HEK293 (cell line): ENCODE results near the gene VASN.
A peak's percentile ranks its signal among the peaks of the same experiment; 100 is the strongest.

Experiments
- GLIS1 ChIP-seq: fragments of 450-650 bp; formaldehyde crosslinking; IDR thresholded peaks from 2 replicates; pipeline ENCODE4 v1.5.1; 2016; ENCODE audit warnings: missing biosample characterization, missing genetic modification characterization
- KLF1 ChIP-seq: fragments of 450-650 bp; formaldehyde crosslinking; IDR thresholded peaks from 2 replicates; pipeline ENCODE4 v1.5.1; 2016; ENCODE audit warnings: missing biosample characterization, missing genetic modification characterization
- KLF8 ChIP-seq: fragments of 450-650 bp; formaldehyde crosslinking; IDR thresholded peaks from 2 replicates; pipeline ENCODE4 v1.5.1; 2016; ENCODE audit warnings: missing biosample characterization, missing genetic modification characterization
- KLF9 ChIP-seq: fragments of 450-650 bp; formaldehyde crosslinking; IDR thresholded peaks from 2 replicates; pipeline ENCODE4 v1.5.1; 2016; ENCODE audit warnings: missing biosample characterization, missing genetic modification characterization, low read depth
- SCRT2 ChIP-seq: fragments of 450-650 bp; formaldehyde crosslinking; IDR thresholded peaks from 2 replicates; pipeline ENCODE4 v1.5.1; 2016; ENCODE audit warnings: missing biosample characterization, missing genetic modification characterization
- SP2 ChIP-seq: fragments of 450-650 bp; formaldehyde crosslinking; IDR thresholded peaks from 2 replicates; pipeline ENCODE4 v1.5.1; 2016; ENCODE audit warnings: missing biosample characterization, missing genetic modification characterization
- TRIM28 ChIP-seq: IDR thresholded peaks from 2 replicates; pipeline ENCODE4 v1.6.1; 2011; ENCODE audit warnings: low read length, control low read depth, borderline replicate concordance
- ZBTB17 ChIP-seq: fragments of 450-650 bp; formaldehyde crosslinking; IDR thresholded peaks from 2 replicates; pipeline ENCODE4 v1.5.1; 2016; ENCODE audit warnings: missing biosample characterization, missing genetic modification characterization
- ZBTB21 ChIP-seq: fragments of 450-650 bp; formaldehyde crosslinking; IDR thresholded peaks from 2 replicates; pipeline ENCODE4 v1.5.1; 2017; ENCODE audit warnings: missing biosample characterization, missing genetic modification characterization
- ZBTB7A ChIP-seq: fragments of 450-650 bp; formaldehyde crosslinking; IDR thresholded peaks from 2 replicates; pipeline ENCODE4 v1.5.1; 2016; ENCODE audit warnings: low read depth, missing biosample characterization, missing genetic modification characterization
- ZNF132 ChIP-seq: fragments of 450-650 bp; formaldehyde crosslinking; IDR thresholded peaks from 2 replicates; pipeline ENCODE4 v1.5.1; 2017; ENCODE audit warnings: missing biosample characterization, missing genetic modification characterization, borderline replicate concordance
- ZNF2 ChIP-seq: fragments of 450-650 bp; formaldehyde crosslinking; IDR thresholded peaks from 2 replicates; pipeline ENCODE4 v1.5.1; 2016; ENCODE audit warnings: missing biosample characterization, missing genetic modification characterization
- ZNF202 ChIP-seq: fragments of 450-650 bp; formaldehyde crosslinking; IDR thresholded peaks from 2 replicates; pipeline ENCODE4 v1.5.1; 2016; ENCODE audit warnings: missing biosample characterization, missing genetic modification characterization, borderline replicate concordance
- ZNF211 ChIP-seq: fragments of 450-650 bp; formaldehyde crosslinking; IDR thresholded peaks from 2 replicates; pipeline ENCODE4 v1.5.1; 2016; ENCODE audit warnings: low read depth, missing biosample characterization, missing genetic modification characterization
- ZNF248 ChIP-seq: fragments of 450-650 bp; formaldehyde crosslinking; IDR thresholded peaks from 2 replicates; pipeline ENCODE4 v1.5.1; 2017; ENCODE audit warnings: missing biosample characterization, missing genetic modification characterization
- ZNF266 ChIP-seq: fragments of 450-650 bp; formaldehyde crosslinking; IDR thresholded peaks from 2 replicates; pipeline ENCODE4 v1.5.1; 2016; ENCODE audit warnings: missing biosample characterization, missing genetic modification characterization, low read depth
- ZNF544 ChIP-seq: fragments of 450-650 bp; formaldehyde crosslinking; IDR thresholded peaks from 2 replicates; pipeline ENCODE4 v1.5.0; 2017; ENCODE audit warnings: missing biosample characterization, missing genetic modification characterization
- ZNF600 ChIP-seq: fragments of 450-650 bp; formaldehyde crosslinking; IDR thresholded peaks from 2 replicates; pipeline ENCODE4 v1.5.1; 2016; ENCODE audit warnings: missing biosample characterization, missing genetic modification characterization
- ZNF623 ChIP-seq: fragments of 450-650 bp; formaldehyde crosslinking; IDR thresholded peaks from 2 replicates; pipeline ENCODE4 v1.5.1; 2016; ENCODE audit warnings: missing biosample characterization, missing genetic modification characterization
- ZNF670 ChIP-seq: fragments of 450-650 bp; formaldehyde crosslinking; IDR thresholded peaks from 2 replicates; pipeline ENCODE4 v1.5.1; 2016; ENCODE audit warnings: missing biosample characterization, missing genetic modification characterization, low read depth
- ZNF776 ChIP-seq: fragments of 450-650 bp; formaldehyde crosslinking; IDR thresholded peaks from 2 replicates; pipeline ENCODE4 v1.5.0; 2017; ENCODE audit warnings: missing biosample characterization, missing genetic modification characterization, borderline replicate concordance
- ZNF785 ChIP-seq: fragments of 450-650 bp; formaldehyde crosslinking; IDR thresholded peaks from 2 replicates; pipeline ENCODE4 v1.5.1; 2016; ENCODE audit warnings: missing biosample characterization, missing genetic modification characterization
- ZSCAN30 ChIP-seq: fragments of 450-650 bp; IDR thresholded peaks from 2 replicates; pipeline ENCODE4 v1.5.1; 2018; ENCODE audit warnings: missing biosample characterization, mild to moderate bottlenecking, missing genetic modification characterization, moderate library complexity
- TF ChIP-seq, protein P1 (sequence below): fragments of 450-650 bp; formaldehyde crosslinking; conservative IDR thresholded peaks from 2 replicates; pipeline ENCODE4 v1.5.1; 2016; ENCODE audit warnings: low read depth, missing biosample characterization, missing genetic modification characterization
- TF ChIP-seq, protein P2 (sequence below): fragments of 450-650 bp; formaldehyde crosslinking; IDR thresholded peaks from 2 replicates; pipeline ENCODE4 v1.5.1; 2017; ENCODE audit warnings: missing biosample characterization, missing genetic modification characterization
- TF ChIP-seq, protein P3 (sequence below): fragments of 450-650 bp; formaldehyde crosslinking; IDR thresholded peaks from 2 replicates; pipeline ENCODE4 v1.5.1; 2016; ENCODE audit warnings: missing biosample characterization, missing genetic modification characterization
- TF ChIP-seq, protein P4 (sequence below): fragments of 450-650 bp; formaldehyde crosslinking; IDR thresholded peaks from 2 replicates; pipeline ENCODE4 v1.5.1; 2016; ENCODE audit warnings: missing biosample characterization, missing genetic modification characterization
- TF ChIP-seq, protein P5 (sequence below): fragments of 450-650 bp; formaldehyde crosslinking; IDR thresholded peaks from 2 replicates; pipeline ENCODE4 v1.5.1; 2016; ENCODE audit warnings: missing biosample characterization, missing genetic modification characterization

VASN gene

DNA sequence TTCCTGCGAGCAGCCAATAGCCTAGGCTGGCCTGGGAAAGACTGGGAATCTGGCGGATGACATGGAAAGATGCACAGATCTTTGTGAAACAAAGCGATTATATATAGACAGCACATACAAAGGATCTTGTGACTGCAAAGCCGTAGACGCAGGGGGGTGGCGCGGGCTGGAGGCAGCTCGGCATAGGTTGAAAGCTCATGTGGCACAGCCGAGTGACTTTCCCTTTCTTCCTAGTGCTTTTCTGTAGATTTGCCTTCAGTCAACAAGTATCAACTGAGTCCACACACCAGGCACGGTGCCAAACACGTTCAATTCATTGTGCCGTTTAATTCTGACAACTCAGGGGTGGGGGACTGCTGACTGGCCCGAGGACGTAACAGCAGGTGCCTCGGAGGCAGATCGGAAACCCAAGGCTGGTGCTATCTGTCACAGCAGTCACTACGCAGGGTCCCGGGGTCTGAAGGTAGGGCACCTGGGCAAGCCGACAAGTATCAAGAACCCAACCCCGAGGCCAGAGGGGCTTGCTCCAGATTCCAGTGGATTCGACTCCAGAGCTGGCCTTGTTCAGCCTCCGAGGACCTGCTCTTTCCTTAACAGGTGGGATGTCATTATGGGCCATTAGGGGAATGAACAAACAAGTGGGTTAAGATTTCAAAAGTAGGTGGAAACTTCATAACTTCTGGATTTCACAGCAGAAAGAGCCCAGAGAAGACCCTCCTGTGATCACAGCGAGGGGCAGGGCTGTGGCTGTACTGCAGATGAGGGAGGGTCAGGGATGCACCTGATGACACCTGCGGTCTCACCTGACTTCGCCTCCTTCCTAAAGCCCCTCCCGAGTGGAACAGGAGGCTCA is 26.4 kb upstream of the VASN start (continued):
- TF ChIP-seq, protein P1, sequence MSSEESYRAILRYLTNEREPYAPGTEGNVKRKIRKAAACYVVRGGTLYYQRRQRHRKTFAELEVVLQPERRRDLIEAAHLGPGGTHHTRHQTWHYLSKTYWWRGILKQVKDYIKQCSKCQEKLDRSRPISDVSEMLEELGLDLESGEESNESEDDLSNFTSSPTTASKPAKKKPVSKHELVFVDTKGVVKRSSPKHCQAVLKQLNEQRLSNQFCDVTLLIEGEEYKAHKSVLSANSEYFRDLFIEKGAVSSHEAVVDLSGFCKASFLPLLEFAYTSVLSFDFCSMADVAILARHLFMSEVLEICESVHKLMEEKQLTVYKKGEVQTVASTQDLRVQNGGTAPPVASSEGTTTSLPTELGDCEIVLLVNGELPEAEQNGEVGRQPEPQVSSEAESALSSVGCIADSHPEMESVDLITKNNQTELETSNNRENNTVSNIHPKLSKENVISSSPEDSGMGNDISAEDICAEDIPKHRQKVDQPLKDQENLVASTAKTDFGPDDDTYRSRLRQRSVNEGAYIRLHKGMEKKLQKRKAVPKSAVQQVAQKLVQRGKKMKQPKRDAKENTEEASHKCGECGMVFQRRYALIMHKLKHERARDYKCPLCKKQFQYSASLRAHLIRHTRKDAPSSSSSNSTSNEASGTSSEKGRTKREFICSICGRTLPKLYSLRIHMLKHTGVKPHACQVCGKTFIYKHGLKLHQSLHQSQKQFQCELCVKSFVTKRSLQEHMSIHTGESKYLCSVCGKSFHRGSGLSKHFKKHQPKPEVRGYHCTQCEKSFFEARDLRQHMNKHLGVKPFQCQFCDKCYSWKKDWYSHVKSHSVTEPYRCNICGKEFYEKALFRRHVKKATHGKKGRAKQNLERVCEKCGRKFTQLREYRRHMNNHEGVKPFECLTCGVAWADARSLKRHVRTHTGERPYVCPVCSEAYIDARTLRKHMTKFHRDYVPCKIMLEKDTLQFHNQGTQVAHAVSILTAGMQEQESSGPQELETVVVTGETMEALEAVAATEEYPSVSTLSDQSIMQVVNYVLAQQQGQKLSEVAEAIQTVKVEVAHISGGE (tag by site-specific recombination), result peak; percentile 45; the same call in 1 of the 2 replicates
- no peak for TF ChIP-seq KLF9
- TF ChIP-seq ZBTB21 (tag by site-specific recombination), result no peak
- TF ChIP-seq ZNF248 (tag by site-specific recombination), result no peak
- TF ChIP-seq, protein P2, sequence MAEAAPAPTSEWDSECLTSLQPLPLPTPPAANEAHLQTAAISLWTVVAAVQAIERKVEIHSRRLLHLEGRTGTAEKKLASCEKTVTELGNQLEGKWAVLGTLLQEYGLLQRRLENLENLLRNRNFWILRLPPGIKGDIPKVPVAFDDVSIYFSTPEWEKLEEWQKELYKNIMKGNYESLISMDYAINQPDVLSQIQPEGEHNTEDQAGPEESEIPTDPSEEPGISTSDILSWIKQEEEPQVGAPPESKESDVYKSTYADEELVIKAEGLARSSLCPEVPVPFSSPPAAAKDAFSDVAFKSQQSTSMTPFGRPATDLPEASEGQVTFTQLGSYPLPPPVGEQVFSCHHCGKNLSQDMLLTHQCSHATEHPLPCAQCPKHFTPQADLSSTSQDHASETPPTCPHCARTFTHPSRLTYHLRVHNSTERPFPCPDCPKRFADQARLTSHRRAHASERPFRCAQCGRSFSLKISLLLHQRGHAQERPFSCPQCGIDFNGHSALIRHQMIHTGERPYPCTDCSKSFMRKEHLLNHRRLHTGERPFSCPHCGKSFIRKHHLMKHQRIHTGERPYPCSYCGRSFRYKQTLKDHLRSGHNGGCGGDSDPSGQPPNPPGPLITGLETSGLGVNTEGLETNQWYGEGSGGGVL (tag by site-specific recombination), result no peak
- peak; percentile 36; the same call in 1 of the 2 replicates for TF ChIP-seq ZNF2 (tag by site-specific recombination)
- TF ChIP-seq, protein P3, sequence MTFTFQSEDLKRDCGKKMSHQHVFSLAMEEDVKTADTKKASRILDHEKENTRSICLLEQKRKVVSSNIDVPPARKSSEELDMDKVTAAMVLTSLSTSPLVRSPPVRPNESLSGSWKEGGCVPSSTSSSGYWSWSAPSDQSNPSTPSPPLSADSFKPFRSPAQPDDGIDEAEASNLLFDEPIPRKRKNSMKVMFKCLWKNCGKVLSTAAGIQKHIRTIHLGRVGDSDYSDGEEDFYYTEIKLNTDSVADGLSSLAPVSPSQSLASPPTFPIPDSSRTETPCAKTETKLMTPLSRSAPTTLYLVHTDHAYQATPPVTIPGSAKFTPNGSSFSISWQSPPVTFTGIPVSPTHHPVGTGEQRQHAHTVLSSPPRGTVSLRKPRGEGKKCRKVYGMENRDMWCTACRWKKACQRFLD (tag by site-specific recombination), result no peak
- TF ChIP-seq ZNF202 (tag by site-specific recombination), result no peak
- TF ChIP-seq ZNF670 (tag by site-specific recombination), result no peak
- peak; percentile 92 for TF ChIP-seq SCRT2 (tag by site-specific recombination)
- TF ChIP-seq ZNF132 (tag by site-specific recombination), result no peak
- TF ChIP-seq ZNF785 (tag by site-specific recombination), result no peak
- TF ChIP-seq, protein P4, sequence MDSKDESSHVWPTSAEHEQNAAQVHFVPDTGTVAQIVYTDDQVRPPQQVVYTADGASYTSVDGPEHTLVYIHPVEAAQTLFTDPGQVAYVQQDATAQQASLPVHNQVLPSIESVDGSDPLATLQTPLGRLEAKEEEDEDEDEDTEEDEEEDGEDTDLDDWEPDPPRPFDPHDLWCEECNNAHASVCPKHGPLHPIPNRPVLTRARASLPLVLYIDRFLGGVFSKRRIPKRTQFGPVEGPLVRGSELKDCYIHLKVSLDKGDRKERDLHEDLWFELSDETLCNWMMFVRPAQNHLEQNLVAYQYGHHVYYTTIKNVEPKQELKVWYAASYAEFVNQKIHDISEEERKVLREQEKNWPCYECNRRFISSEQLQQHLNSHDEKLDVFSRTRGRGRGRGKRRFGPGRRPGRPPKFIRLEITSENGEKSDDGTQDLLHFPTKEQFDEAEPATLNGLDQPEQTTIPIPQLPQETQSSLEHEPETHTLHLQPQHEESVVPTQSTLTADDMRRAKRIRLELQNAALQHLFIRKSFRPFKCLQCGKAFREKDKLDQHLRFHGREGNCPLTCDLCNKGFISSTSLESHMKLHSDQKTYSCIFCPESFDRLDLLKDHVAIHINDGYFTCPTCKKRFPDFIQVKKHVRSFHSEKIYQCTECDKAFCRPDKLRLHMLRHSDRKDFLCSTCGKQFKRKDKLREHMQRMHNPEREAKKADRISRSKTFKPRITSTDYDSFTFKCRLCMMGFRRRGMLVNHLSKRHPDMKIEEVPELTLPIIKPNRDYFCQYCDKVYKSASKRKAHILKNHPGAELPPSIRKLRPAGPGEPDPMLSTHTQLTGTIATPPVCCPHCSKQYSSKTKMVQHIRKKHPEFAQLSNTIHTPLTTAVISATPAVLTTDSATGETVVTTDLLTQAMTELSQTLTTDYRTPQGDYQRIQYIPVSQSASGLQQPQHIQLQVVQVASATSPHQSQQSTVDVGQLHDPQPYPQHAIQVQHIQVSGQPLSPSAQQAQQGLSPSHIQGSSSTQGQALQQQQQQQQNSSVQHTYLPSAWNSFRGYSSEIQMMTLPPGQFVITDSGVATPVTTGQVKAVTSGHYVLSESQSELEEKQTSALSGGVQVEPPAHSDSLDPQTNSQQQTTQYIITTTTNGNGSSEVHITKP (tag by site-specific recombination), result no peak
- TF ChIP-seq KLF1 (tag by site-specific recombination), result no peak
- TF ChIP-seq ZBTB7A (tag by site-specific recombination), result no peak
- 0 out of 2 replicates have a peak, but pooled peaks have one; percentile 6 for TF ChIP-seq SP2 (tag by site-specific recombination)
- TF ChIP-seq ZBTB17 (tag by site-specific recombination), result peak; percentile 74
- no peak for TF ChIP-seq ZNF266 (tag by site-specific recombination)
- no peak for TF ChIP-seq ZNF544 (tag by site-specific recombination)
- TF ChIP-seq, protein P5, sequence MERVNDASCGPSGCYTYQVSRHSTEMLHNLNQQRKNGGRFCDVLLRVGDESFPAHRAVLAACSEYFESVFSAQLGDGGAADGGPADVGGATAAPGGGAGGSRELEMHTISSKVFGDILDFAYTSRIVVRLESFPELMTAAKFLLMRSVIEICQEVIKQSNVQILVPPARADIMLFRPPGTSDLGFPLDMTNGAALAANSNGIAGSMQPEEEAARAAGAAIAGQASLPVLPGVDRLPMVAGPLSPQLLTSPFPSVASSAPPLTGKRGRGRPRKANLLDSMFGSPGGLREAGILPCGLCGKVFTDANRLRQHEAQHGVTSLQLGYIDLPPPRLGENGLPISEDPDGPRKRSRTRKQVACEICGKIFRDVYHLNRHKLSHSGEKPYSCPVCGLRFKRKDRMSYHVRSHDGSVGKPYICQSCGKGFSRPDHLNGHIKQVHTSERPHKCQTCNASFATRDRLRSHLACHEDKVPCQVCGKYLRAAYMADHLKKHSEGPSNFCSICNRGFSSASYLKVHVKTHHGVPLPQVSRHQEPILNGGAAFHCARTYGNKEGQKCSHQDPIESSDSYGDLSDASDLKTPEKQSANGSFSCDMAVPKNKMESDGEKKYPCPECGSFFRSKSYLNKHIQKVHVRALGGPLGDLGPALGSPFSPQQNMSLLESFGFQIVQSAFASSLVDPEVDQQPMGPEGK (tag by site-specific recombination), result peak; percentile 15; the same call in 1 of the 2 replicates
- TF ChIP-seq ZSCAN30 (tag by site-specific recombination), result no peak
- no peak for TF ChIP-seq GLIS1 (tag by site-specific recombination)
- no peak for TF ChIP-seq TRIM28
- TF ChIP-seq ZNF211 (tag by site-specific recombination), result no peak
- TF ChIP-seq ZNF600 (tag by site-specific recombination), result peak; percentile 64
- no peak for TF ChIP-seq KLF8 (tag by site-specific recombination)
- no peak for TF ChIP-seq ZNF776 (tag by site-specific recombination)
- TF ChIP-seq ZNF623, result no peak
